T47D (cell line): ENCODE results near the gene OVAAL.
A peak's percentile ranks its signal among the peaks of the same experiment; 100 is the strongest.

Experiments
- DNase-seq, 2 experiments: peaks; one replicate each; pipeline versions ENCODE4 v3.0.0 to v3.0.0-alpha.2; 2011 to 2012; ENCODE audit warnings: low read depth in 1 of 2, low spot score in 1 of 2
- JUND ChIP-seq: IDR thresholded peaks from 2 replicates; pipeline ENCODE4 v1.6.1; 2012; ENCODE audit warnings: low read depth
- in situ Hi-C: cut with HindIII; loops from 2 replicates; pipeline ENCODE4 v1.10.0; 2016; ENCODE audit warnings: low sequenced_read_pairs, low pct_unique_long_range_greater_than_20kb

OVAAL gene

DNA sequence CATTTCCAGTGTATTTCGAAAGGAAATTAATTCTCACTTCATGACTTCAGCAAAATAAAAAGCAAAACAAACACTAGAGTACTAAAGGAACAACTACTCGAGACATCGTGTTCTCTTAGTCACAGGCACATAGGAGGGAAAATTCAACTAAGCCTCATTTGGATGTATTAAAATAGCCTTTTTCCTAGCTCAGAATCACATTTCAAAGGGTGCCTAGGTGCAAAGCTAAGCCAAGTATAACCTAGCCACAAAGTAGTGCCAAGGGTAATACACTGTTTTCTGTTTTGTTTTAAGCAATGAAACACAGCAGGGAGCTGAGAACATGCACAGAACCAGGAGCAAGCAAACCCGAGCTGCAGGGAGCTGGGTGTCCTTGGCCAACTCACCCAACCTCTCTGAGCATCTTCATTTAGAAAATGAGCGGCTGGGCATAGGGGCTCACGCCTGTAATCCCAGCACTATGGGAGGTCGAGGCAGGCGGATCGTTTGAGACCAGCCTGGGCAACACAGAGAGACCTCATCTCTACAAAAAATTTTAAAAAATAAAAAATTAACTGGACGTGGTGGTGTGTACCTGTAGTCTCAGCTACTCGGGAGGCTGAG, 29.8 kb upstream of the OVAAL start:
- DNase-seq: no peak
- in situ Hi-C loops: loop anchor here (10.0 kb wide), 1 partner anchor 636 kb away; no protein-coding TSS in a partner anchor
- no peak for TF ChIP-seq JUND

DNA sequence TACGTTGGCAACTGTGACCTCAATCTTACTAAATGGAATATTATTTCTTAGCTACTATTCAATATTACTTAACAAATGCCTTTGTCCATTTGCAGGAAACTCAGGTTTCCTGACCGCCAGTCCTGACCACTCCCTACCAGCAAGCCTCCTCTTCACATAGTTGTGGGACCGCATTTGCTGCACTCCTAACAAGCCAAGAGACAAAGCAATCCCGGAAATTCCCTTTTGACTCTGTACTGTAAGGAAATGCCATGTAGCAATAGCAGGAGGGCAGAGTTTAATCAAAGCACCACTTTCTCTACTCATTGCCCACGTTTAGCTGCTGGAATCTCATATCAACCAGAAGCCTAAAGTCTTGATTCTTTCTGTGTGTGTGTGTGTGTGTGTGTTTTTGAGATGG, 28.3 kb upstream of the OVAAL start:
- DNase-seq: peak in 1 of 2 experiments; percentile 49
- TF ChIP-seq JUND: no peak
- in situ Hi-C loops: no loop called here

DNA sequence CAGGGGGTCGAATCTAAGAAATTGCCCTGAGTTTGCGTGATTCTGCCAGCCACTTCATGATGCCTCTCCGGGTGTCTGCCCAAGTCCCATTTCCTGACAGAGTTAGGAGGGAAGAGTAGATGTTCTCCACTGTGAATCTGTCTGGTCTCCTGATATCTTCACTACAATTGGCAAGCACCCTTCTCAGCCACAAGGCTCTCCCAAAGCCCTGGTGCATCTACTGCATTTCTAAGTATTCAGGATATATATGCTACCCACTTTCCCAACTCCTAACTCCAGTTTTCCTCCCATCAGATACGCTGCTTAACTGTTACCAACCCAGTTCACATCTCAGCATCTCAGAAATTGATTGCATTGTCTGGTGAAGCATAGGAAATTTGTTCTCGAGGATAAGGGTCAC, 25.9 kb upstream of the OVAAL start:
- in situ Hi-C loops: no loop called here
- DNase-seq: no peak
- TF ChIP-seq JUND: no peak

DNA sequence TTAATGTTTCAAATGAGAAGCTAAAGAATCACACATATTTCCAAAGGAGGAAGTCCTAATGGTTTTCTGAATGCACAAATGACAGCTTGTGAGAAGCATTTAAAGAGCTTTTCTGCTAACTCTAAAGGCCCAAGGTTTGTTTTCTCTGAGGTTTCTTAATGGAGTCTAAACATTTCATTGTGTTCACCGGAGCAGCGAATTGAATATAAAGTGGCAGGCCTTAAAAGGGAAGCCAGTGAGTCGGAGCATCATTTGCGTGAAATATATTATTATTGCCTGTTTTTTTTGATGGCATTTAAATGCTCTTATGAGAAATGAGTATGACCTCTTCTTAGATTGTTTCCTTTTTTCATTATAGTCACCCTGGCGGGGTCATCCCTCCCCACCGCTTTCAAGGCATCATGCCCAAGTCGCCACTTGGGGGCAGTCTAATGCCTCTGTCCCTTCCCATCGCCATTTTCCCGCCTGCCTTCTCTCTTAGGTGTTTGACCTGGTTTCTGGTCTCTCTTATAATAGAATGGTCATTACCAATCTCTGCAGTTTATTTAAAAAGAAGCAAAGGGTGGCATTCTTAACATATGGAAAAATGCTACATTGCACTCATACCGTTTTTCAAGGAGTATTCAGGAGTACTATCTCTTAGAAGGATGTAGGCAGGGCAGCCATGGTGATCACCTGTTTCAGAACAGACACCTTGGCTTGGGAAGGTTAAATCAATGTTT, 25.3 kb upstream of the OVAAL start:
- TF ChIP-seq JUND: no peak
- in situ Hi-C loops: no loop called here
- peak in 1 of 2 experiments; percentile 79 for DNase-seq

DNA sequence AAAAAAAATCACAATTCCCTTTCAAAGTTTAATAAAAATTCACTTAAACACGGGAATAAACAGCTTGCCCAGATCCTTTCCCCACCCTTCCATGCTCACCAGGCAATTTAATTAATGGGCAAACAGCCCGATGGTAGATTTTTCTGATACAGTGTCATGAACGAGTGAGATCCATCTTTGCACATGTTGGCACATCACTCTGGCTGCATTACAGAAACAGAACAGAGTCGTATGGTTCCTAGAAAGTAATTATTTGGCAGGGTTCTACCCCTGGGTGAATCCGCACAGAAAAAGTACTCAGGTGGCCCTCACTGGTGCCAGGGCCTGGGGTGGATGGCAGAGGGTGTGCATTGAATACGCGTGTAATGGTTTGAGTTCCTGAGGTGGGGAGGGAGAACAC, 24.6 kb upstream of the OVAAL start:
- no peak for DNase-seq
- no peak for TF ChIP-seq JUND
- in situ Hi-C loops: no loop called here

DNA sequence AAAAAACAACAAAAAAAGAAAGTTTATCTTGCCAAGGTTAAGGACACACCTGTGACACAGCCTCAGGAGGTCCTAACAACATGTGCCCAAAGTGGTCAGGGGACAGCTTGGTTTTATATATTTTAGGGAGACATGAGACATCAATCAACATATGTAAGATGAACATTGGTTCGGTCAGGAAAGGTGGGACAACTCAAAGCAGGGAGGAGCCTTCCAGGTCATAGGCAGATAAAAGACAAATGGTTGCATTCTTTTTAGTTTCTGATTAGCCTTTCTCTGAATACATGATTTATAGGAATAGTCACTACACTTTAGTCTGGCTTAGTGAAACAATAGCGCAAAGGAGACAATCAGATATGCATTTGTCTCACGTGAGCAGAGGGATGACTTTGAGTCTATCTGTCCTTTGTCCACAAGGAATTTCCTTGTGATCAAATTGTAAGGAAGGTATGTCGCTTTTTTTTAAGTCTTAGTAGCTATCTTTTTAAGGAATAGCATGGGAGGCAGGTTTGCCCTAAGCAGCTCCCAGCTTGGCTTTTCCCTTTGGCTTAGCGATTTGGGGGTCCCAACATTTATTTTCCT, 23.3 kb upstream of the OVAAL start:
- no peak for TF ChIP-seq JUND
- DNase-seq: no peak
- in situ Hi-C loops: no loop called here

DNA sequence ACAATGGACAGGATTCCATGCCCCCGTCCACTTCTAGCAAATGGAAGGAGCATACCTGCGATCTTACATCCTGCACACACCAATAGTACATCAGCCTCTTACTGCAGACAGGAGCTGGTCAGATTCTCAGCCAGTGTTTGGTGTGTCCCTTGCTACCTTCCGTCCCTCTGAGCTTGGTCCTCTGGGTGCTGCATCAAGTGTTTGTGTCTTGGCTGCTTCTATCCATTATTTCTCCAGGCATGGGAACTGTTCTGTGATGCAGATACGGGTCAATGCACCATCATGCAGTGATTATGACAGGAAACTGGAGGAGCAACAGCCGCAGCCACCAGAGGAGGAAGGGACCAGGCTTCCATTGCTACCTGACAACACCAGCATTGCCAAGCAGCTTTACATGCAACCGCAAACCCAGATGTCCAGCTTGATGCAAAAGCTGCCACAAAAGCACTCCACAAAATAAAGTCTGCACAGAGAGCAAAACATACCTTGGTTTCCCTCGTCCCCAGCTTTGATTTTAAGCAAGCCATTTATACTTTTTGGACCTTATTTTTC, 21.9 kb upstream of the OVAAL start:
- DNase-seq: no peak
- TF ChIP-seq JUND: no peak
- in situ Hi-C loops: no loop called here

DNA sequence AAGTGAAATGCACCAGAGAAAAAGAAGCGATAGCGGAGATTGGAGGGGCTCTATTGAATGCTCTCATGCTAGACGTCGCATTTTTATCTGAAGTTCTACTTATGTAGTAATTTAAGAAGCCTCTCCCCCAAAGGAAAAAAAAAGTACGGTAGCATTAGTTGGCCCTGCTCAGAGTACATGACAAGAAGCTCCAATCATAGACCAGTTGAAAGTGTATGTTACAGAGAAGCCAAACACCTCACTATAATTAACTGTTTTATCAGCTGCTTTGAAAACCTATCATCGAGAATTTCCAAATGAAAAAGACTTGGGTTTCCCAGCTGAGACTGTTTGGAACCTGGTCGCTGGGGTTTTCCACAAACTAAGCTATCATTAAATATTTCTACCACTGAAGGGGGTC, 19.6 kb upstream of the OVAAL start:
- no peak for DNase-seq
- TF ChIP-seq JUND: no peak
- in situ Hi-C loops: no loop called here

DNA sequence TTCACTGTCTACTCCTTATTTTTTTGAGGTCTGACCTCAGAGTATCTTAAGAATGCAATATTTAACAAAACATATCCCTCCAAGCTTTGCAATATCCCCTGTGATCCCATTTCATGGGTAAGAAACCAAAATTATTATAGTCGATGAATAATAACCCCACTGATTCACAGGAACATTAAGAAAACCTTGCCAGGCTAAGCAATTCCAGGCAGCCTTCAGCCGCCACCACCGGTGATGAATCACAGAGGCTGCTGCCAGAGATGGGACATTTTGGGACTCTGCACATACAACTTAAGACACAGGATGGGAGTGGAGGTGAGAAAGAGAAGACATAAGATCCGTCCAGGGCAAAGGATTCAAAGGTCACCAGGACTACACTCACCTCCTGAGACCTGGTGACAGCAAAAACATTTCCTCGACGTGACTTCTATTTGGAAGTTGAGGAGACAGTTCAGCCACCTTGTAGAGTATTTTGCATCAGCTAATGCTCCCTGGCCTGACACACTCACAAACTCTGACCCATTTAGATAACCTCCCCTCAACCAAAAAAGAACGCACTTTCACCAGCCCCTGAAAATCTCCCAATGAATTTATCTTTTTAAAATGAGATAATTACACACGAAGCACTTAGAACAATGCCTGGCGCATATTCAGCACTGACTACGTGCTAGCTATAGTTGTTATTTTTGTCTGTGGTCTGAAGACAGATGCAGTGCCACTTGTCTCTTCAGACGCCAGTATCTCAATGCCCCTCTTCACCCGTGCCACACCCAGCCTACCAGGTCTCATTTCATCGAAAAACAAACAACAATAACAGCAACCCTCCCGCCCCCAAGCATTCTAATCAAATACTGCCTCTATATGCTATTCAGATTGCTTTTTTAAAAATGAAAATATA, 17.8 kb upstream of the OVAAL start:
- TF ChIP-seq JUND: no peak
- no peak for DNase-seq
- in situ Hi-C loops: no loop called here

DNA sequence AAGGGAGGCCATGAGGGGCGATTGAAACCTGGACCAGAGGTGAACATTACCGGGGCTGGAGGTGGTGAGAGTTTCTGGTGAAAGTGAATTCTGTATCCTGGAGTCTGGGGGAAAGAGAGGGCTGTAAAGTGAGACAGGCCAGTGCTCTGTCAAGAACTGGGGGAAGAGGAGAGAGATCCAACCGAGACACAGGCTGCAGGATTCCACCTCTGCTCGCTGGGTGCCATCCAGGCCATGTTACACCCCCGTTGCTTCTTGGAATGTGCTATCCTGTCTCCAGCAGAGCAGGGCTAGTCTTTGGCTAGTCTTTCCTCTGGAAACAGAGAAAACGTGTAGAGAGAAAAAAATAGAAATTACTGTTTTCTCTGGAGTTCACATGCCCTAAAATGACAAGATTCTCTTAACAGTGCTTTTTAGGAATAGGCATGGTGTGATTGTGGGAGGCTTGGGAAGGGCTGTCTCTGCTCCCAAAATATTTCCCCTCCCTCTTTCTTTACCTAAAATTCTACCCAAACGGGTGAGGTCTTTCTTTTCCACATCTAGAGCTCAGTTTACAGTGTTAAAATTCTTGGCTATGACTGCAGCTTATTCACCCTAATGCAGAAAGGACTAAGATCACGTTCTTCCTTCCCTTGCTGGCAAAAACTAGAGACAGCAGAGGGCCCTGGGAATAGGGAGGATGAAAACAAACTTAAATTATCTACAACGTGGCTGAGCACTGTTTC, 16.5 kb upstream of the OVAAL start:
- DNase-seq: no peak
- no peak for TF ChIP-seq JUND
- in situ Hi-C loops: no loop called here

DNA sequence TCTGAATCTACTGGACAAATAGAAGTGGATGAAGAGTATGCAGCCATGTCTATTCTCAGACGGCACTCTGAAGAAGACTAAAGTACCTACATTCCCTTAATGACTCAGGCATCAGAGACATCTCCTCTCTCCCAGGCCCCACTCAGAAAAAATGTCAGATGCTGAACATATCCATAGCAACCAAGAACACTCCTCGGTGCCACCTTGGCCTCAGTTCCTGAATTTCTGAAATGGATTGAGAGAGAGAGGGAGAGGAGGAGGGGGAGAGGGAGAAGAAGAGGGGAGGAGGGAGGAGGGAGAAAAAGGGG, 16.0 kb upstream of the OVAAL start:
- no peak for TF ChIP-seq JUND
- in situ Hi-C loops: no loop called here
- no peak for DNase-seq

DNA sequence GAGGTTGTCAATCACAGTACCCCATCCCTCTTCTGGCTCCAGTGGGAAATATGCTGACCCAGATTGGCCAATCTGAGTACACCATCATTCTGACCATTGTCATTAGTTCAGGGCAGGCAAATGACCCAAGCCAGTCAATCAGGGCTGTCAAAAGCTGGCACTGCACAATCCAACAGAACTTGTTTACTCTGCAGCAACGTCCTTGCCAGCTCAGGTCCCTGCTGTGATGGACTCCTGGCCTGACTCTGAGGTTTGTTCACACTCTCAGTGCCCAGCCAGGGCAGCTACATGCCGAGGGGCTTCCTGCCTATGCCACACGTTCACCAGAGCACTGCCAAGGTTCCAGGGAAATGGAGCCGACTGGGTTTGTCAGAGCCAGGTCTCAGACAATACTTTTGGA, 14.7 kb upstream of the OVAAL start:
- DNase-seq: no peak
- TF ChIP-seq JUND: no peak
- in situ Hi-C loops: no loop called here

DNA sequence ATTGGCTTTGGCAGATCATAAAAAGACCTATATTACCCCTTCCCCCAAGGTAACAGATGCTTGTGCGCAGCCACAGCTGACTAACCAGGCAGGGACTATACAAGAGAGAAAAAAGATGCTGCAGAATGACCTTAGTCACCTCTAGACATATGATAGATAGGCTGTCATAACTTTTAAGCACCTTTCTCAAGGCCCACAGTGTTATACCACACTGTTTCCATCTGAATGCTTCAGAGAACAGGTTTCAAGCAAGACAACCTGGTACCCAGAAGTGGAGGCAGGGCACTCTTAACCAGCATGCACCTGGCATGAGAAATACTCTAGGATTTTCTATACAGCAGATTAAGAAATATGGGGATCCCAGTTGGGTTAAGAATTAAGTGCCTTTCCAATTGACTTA, 12.8 kb upstream of the OVAAL start:
- in situ Hi-C loops: no loop called here
- TF ChIP-seq JUND: no peak
- DNase-seq: no peak
